Gastroesophageal sphincter (tissue), 4 donors: Measurements from ENCODE around the gene NLGN1. TPM values are rescaled to one million over a fixed set of nuclear protein-coding genes. Genes with fewer than 3 reads are reported as not detected.

Experiments used
- ATAC-seq: fragments of 150-250 bp; one replicate; pipeline ENCODE4 v1.9.1; 2016; ENCODE audit warnings: mild to moderate bottlenecking, moderate library complexity
- H3K27ac ChIP-seq, 4 donors: fragments of 200-600 bp; sonication (generic) in 3 of 4; 1 replicate in 3 of 4; 2 replicates in 1 of 4; pipeline ENCODE4 v1.5.1; 2016 to 2019
- H3K27me3 ChIP-seq: fragments of 200-600 bp; sonication (generic); one replicate; pipeline ENCODE4 v1.5.1; 2019
- H3K36me3 ChIP-seq, 2 donors: fragments of 200-600 bp; sonication (generic); one replicate each; pipeline ENCODE4 v1.5.1; 2019; ENCODE audit warnings: control low read depth in 1 of 2
- H3K4me1 ChIP-seq, 3 donors: fragments of 200-600 bp; sonication (generic); 1 replicate in 2 of 3; 2 replicates in 1 of 3; pipeline ENCODE4 v1.5.1; 2016 to 2019; ENCODE audit warnings: control low read depth in 2 of 3
- H3K4me3 ChIP-seq, 2 donors: fragments of 200-600 bp; sonication (generic); one replicate each; pipeline ENCODE4 v1.5.1; 2019; ENCODE audit warnings: mild to moderate bottlenecking in 1 of 2, moderate library complexity in 1 of 2
- H3K9me3 ChIP-seq, 3 donors: fragments of 200-600 bp; sonication (generic); one replicate each; pipeline ENCODE4 v1.5.1; 2017 to 2019; ENCODE audit warnings: control low read depth in 2 of 3
- CTCF ChIP-seq, 4 experiments: fragments of 200-600 bp in 2 of 4; fragments of 450-650 bp in 2 of 4; sonication (generic) in 1 of 4; IDR thresholded peaks; one replicate each; pipeline ENCODE4 v1.5.1; 2017 to 2019; ENCODE audit warnings: antibody characterized with exemption in 4 of 4, mild to moderate bottlenecking in 2 of 4, moderate library complexity in 2 of 4
- EP300 ChIP-seq: sonication (generic); formaldehyde crosslinking; IDR thresholded peaks from one replicate; pipeline ENCODE4 v1.6.1; 2017; ENCODE audit warnings: antibody characterized with exemption, mild to moderate bottlenecking
- POLR2A ChIP-seq, 2 donors: fragments of 450-650 bp; IDR thresholded peaks; one replicate each; pipeline ENCODE4 v1.6.1; 2017; ENCODE audit warnings: antibody characterized with exemption in 2 of 2, mild to moderate bottlenecking in 2 of 2, moderate library complexity in 1 of 2
- POLR2AphosphoS5 ChIP-seq: sonication (generic); formaldehyde crosslinking; IDR thresholded peaks from one replicate; pipeline ENCODE4 v1.6.1; 2017; ENCODE audit warnings: antibody characterized with exemption
- WGBS, 2 donors: methylation state at CpG; one replicate each; pipeline ENCODE4 v1.1.5; 2018; ENCODE audit warnings: low coverage in 1 of 2; 5-methylcytosine and 5-hydroxymethylcytosine counted together
- total RNA-seq, 4 donors: library from RNA; depleted of rRNA; stranded (reverse); fragments of >200 nt; gene quantifications; one replicate each; pipeline ENCODE4 v1.1.0, GENCODE V29; 2016

NLGN1 gene
- total RNA-seq, 4 donors from 2014 or later: 13.4 to 26.4 (median 24.0) TPM

DNA sequence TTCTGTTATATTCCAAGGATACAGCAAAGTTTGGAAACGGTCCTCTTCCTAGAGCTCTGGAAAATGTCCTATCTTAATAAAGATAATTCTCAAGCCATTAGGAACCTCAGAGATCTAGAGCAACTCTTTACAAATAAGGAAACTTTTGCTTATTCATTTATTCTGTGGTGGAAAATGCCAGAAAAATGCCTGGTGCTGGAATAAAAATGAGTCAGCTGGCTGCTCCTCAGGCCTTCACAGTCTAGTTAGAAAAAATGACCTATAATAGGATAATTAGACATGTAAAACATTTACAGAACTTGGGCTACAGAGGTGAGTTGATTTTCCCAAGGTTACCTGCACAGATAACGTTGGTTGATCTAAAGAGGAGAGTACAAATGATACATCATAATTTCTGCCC is 372.5 kb downstream of the NLGN1 start:
- Histone ChIP-seq H3K27me3 (no peaks in the 10 kb centered on the region), H3K4me1 (no peaks in the 10 kb centered on the region), H3K4me3 (no peak overlapping the region), H3K36me3 (no peaks in the 10 kb centered on the region), H3K27ac (no peak overlapping the region), H3K9me3 (no peaks in the 10 kb centered on the region)
- 35 to 68% methylated on average over 2 of the region's 2 CpGs for WGBS, 2 donors
- no peak for ATAC-seq
- TF ChIP-seq EP300 (no peak), POLR2A (IDR thresholded peaks at IDR 0.05) (no peak), POLR2AphosphoS5 (no peak), CTCF (IDR thresholded peaks at IDR 0.05) (no peak)

DNA sequence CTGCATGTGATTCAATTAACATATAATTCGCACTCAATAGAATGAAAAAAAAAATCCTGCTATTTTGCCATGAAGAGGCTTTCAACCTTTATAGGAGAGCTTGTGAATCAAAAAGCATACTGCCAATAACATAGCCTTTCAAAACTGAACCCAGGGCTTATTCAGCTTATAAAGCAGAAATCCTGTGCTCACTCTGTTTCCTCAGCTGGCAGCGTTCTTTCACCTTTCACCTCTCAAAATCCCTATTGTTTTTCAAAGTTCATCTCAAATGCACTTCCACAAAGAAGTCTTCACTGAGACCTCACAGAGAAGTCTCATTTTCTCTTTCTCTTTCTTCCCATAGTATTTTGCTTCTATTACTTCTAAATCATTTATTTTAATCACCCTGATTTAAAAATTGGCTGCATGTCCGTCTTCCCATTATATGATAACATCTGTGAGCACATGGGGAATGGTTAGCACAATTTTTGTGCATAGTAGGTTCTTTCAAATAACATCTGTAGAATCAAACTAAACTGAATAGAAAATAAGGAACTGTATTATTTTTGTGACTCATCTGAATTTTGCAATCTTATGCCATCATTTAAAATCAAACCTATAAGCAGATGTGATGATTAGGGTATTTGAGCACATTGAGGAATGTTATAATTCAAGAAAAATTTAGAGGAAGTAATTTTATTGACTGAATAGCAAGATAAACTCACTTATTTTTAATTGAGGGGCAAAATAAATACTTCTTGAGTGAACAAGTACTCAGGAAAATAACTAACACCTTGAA is 373.4 kb downstream of the NLGN1 start:
- no peak for TF ChIP-seq EP300
- no peak for TF ChIP-seq CTCF (IDR thresholded peaks at IDR 0.05)
- TF ChIP-seq POLR2A (IDR thresholded peaks at IDR 0.05): no peak
- Histone ChIP-seq H3K36me3 (no peaks in the 10 kb centered on the region), H3K27ac (no peak overlapping the region), H3K4me1 (no peaks in the 10 kb centered on the region), H3K27me3 (no peaks in the 10 kb centered on the region), H3K9me3 (no peaks in the 10 kb centered on the region), H3K4me3 (no peak overlapping the region)
- no peak for ATAC-seq
- 80 to 85% methylated on average over 3 of the region's 3 CpGs for WGBS, 2 donors

GRCh38 chr3:173773800-173774199 is 376.3 kb downstream of the NLGN1 start:
- Histone ChIP-seq H3K9me3 (no peaks in the 10 kb centered on the region), H3K4me1 (no peaks in the 10 kb centered on the region), H3K27ac (no peak overlapping the region), H3K4me3 (no peak overlapping the region), H3K27me3 (no peaks in the 10 kb centered on the region), H3K36me3 (no peaks in the 10 kb centered on the region)
- ATAC-seq: no peak
- no peak for TF ChIP-seq CTCF (IDR thresholded peaks at IDR 0.05)
- TF ChIP-seq POLR2A (IDR thresholded peaks at IDR 0.05): no peak
- TF ChIP-seq POLR2AphosphoS5: no peak
- no peak for TF ChIP-seq EP300
- 82 to 85% methylated on average over 3 of the region's 3 CpGs for WGBS, 2 donors

DNA sequence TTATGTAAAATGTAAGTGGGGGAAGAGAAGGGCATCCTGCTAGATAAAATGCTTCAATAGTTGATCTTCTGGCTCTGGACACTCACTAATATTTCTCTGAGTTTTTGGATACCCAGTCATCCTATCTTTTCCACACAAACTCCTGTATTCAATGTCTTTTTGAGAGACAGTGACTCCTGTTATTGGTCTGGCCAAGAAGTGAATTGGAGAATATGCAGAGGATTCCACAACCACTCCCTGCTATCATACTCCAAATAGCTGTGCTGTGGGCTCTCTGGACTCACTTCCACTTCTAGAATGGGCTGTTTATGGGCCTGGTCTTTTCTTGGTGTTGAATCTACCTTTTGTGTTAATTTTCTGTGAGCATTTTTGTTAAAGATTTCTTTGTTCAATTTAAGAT is 376.8 kb downstream of the NLGN1 start:
- H3K9me3 ChIP-seq: no peaks in the 10 kb centered on the region
- no peaks in the 10 kb centered on the region for H3K4me1 ChIP-seq
- no peak for ATAC-seq
- TF ChIP-seq POLR2AphosphoS5 (no peak), EP300 (no peak), CTCF (IDR thresholded peaks at IDR 0.05) (no peak), POLR2A (IDR thresholded peaks at IDR 0.05) (no peak)
- no peak overlapping the region for H3K27ac ChIP-seq
- H3K36me3 ChIP-seq: no peaks in the 10 kb centered on the region
- H3K27me3 ChIP-seq: no peaks in the 10 kb centered on the region
- no peak overlapping the region for H3K4me3 ChIP-seq

GRCh38 chr3:173778251-173778650 is 380.7 kb downstream of the NLGN1 start:
- Histone ChIP-seq H3K27ac (no peak overlapping the region), H3K36me3 (no peaks in the 10 kb centered on the region), H3K27me3 (no peaks in the 10 kb centered on the region), H3K9me3 (no peaks in the 10 kb centered on the region), H3K4me1 (no peaks in the 10 kb centered on the region), H3K4me3 (no peak overlapping the region)
- WGBS, 2 donors: 91 to 93% methylated on average over 2 of the region's 2 CpGs
- no peak for TF ChIP-seq POLR2AphosphoS5
- no peak for TF ChIP-seq CTCF (IDR thresholded peaks at IDR 0.05)
- no peak for TF ChIP-seq POLR2A (IDR thresholded peaks at IDR 0.05)
- TF ChIP-seq EP300: no peak
- ATAC-seq: no peak
